ENCODE measurements around the gene MYPOP.

The MYPOP gene

DNA sequence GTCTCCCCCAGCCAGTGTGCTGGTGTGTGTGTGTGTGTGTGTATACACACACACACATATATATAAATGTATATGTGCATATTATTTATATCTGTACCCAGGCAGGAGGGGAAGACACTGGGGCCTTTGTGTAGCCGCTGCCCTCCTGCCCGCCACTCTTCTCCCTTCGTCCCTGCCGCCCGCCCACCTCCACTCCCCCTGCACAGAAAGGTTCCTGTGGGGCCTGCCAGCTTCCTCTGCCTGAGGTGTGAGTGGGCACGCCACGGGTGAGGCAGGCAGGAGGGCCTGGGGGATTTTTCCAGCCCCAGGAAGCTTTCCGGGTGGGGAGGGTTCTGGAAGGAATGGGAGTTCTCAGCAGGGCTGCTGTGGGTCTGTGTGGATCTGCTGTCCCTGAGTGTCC, 23.4 kb downstream of the MYPOP start:
- DNase-seq (ENCODE audit: low read depth): no peak
- TF ChIP-seq, protein P1, sequence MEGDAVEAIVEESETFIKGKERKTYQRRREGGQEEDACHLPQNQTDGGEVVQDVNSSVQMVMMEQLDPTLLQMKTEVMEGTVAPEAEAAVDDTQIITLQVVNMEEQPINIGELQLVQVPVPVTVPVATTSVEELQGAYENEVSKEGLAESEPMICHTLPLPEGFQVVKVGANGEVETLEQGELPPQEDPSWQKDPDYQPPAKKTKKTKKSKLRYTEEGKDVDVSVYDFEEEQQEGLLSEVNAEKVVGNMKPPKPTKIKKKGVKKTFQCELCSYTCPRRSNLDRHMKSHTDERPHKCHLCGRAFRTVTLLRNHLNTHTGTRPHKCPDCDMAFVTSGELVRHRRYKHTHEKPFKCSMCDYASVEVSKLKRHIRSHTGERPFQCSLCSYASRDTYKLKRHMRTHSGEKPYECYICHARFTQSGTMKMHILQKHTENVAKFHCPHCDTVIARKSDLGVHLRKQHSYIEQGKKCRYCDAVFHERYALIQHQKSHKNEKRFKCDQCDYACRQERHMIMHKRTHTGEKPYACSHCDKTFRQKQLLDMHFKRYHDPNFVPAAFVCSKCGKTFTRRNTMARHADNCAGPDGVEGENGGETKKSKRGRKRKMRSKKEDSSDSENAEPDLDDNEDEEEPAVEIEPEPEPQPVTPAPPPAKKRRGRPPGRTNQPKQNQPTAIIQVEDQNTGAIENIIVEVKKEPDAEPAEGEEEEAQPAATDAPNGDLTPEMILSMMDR (IDR thresholded peaks at IDR 0.05; ENCODE audit: control insufficient read depth, insufficient read depth, low read depth, low read length, missing control alignments): no peak
- no peak overlapping the region for H3K4me3 ChIP-seq (ENCODE audit: control insufficient read depth, low read depth, low read length)

DNA sequence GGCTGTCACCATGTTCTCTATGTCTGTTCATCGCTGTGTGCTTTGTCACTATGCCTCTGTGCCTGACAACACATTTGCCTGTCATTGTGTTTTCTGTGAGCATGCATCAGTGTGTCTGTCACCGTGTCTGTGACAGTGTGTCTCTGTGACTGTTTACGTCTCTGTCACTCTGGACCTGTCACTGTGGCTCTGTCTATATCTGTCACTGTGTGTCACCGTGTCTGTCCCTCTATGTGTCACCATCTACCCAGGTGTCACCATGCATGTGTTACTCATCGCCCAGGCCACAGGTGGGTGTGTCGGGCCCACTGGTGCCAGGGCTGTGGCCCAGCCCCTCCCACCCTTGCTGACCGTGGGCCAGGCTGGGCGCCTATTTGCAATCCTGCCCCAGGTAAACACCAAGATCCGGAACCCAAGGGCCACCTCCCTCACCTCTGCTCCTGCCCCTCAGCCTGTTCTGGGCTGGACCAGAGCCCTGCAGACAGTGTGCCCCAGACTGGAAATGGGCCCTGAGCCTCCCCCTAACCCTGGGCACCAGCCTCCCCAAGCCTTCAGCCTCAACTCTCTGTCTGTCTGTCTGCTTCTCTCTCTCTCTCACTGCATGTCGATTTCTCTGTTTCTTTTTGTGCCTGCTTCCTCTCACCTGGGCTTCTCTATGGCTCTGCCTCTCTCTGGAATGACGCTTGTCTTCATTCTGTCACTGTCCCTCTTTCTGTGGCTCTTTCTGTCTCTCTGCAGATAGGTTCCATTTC, 24.2 kb downstream of the MYPOP start:
- TF ChIP-seq, protein P1 (IDR thresholded peaks at IDR 0.05; ENCODE audit: control insufficient read depth, insufficient read depth, low read depth, low read length, missing control alignments): no peak
- DNase-seq (ENCODE audit: low read depth): no peak
- no peak overlapping the region for H3K4me3 ChIP-seq (ENCODE audit: control insufficient read depth, low read depth, low read length)

DNA sequence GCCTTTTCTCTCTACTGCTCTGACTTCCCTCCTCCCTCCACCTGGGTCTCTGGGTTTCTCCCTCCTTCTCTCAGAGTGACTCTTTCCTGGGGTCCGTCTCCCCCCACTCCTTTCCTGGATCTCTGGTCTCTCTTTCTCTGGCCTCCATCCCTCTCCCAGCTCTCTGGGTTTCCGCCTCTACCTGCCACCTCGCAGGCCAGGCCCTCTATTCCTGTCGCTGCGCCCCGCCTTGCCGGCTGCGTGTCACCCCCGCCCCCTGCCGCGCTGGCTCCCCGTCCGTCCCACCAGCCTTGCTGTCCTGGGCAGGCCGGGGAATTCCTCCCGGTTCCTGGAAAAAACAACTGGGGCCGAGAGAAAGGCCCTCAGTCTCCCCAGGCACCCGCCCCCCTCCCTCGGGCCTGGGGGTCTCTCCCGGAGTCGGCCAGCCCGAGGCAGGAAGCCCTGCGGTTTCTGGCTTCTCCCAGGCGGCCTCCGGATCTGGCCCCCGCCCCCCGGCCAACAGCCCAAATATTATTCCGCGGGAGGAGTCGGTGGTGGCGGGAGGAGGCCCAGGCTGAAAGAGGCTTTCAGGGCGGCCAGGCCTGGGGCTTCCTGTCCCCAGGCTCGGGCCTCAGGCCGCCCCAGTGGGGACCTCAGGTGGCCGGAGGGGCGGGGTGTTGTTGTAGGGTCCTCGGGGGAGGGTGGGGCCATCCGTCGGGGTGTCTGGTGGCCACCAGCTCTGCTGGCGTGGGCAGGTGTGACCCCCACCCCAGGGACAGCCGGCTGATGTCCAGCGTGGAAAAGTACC, 25.8 kb downstream of the MYPOP start:
- TF ChIP-seq, protein P1 (IDR thresholded peaks at IDR 0.05; ENCODE audit: control insufficient read depth, insufficient read depth, low read depth, low read length, missing control alignments): no peak
- H3K4me3 ChIP-seq (ENCODE audit: control insufficient read depth, low read depth, low read length): no peak overlapping the region
- no peak for DNase-seq (ENCODE audit: low read depth)

DNA sequence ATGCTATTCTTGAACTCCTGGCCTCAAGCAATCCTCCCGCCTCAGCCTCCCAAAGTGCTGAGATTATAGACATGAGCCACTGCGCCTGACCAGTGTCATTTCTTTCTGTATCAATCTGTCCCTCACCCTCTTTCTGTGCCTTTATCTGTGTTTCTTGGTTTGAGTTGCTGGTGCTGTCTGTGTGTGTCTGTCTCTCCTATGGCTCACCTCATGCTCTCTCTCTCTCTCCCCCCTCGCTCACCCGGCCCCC, 26.3 kb downstream of the MYPOP start:
- DNase-seq (ENCODE audit: low read depth): no peak
- TF ChIP-seq, protein P1 (IDR thresholded peaks at IDR 0.05; ENCODE audit: control insufficient read depth, insufficient read depth, low read depth, low read length, missing control alignments): no peak
- H3K4me3 ChIP-seq (ENCODE audit: control insufficient read depth, low read depth, low read length): no peak overlapping the region

DNA sequence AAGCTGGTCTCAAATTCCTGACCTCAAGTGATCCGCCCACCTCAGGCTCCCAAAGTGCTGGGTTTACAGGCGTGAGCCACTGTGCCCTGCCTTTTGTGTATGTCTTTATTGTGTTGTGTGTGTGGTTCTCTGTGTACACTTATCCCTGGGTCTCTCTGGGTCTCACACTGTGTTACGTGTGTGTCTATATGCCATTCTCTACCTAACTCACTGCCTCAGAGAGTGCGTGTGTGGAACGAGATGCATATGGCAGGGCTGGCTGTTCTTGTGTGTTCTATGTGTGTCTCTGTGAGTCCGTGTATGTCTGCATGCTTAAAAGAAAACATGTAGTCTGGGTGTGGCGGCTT, 27.8 kb downstream of the MYPOP start:
- H3K4me3 ChIP-seq (ENCODE audit: control insufficient read depth, low read depth, low read length): no peak overlapping the region
- no peak for DNase-seq (ENCODE audit: low read depth)
- TF ChIP-seq, protein P1 (IDR thresholded peaks at IDR 0.05; ENCODE audit: control insufficient read depth, insufficient read depth, low read depth, low read length, missing control alignments): no peak

DNA sequence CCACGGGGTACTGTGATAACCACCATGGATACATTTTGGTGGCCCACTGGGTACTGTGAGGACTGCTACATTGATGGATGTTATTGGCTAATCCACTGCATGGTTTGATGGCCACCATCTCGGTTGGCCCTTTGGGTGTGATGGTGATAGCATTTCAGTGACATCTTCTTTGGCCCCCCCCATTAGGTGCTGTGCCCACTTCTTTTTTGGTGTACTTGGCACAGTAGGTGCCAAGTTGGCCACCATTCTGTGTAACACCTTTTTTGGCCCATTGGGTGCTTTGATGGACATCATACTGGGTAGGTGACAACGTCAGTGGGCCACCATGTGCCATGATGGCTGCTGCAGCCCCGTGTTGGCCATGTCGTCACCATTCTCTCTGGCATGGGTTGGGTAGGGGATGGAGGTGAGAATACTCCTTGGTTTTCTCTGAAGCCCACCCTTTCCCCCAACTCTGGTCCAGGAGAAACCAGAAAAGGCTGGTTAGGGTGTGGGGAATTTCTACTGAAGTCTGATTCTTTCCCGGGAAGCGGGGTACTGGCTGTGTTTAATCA, 29.1 kb downstream of the MYPOP start:
- TF ChIP-seq, protein P1 (IDR thresholded peaks at IDR 0.05; ENCODE audit: control insufficient read depth, insufficient read depth, low read depth, low read length, missing control alignments): no peak
- H3K4me3 ChIP-seq (ENCODE audit: control insufficient read depth, low read depth, low read length): no peak overlapping the region
- DNase-seq (ENCODE audit: low read depth): no peak

All from AG09309 (cell line).